Measurements from ENCODE around the gene CHST13.
"Not testable (repeated sequence)": the region's sequence is repeated elsewhere in the genome, so short reads cannot be mapped to it uniquely, and the experiment has no call there.

Gene CHST13

GRCh38 chr3:126527455-126528211, 3.7 kb downstream of the CHST13 start:
- no peak for DNase-seq

DNA sequence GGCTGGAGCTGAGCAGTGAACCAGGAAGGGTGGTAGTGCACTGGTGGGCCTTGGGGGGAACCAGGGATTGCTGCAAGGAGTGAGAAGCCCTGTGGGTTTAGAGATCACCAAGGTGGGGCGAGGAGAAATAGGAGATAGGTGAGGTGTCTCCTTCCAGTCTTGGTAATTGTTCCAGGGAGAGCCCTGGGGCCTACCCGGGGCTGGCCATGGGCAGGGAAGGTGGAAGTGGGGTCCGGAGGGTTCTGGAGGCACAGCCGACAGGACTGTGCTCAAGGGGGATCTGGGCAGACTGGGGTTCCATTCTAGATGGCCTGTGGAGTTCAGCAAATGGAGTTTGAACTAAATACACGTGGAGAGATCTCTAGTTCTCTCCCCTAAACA, 4.5 kb downstream of the CHST13 start:
- no peak for DNase-seq

DNA sequence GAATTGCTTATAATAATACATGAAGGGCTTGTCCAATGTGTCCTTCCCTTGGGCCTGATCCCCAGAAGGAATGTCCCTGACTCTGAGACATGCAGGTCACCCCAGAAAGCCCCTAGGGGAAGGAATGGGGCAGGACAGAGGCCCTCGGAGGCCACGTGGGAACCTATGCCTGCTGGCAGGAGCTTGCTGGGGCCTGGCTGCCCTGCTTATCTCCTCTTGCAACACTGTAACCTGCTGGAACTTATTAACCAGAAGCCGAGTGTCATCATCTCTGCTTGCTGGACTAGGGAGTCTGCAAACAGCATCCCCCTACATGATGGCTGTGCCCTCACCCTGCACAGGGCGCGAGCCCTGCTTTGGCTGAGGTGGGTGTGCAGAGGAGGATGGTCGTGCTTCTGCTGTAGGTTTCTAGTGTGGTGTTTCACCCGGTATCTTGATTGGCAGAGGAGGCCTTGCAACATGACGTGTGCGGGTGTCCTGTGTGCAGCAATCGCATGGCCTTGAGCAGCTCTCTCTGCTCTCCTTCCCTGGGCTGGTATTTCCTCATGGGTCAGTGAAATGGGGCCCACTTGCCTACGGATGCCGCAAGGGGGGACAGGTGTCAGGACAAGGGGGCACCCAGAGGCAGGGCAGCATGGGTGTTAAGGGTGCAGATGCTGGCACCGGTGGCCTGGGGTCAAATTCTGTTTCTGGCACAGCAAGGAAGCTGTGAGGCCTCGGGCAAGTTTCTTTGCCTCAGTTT, 5.0 kb downstream of the CHST13 start:
- no peak for DNase-seq

- no peak for DNase-seq
These were observed 5.7 kb downstream of the CHST13 start for GRCh38 chr3:126529585-126530170.

- DNase-seq, result no peak
These were observed 6.5 kb downstream of the CHST13 start for GRCh38 chr3:126530171-126531050.

DNA sequence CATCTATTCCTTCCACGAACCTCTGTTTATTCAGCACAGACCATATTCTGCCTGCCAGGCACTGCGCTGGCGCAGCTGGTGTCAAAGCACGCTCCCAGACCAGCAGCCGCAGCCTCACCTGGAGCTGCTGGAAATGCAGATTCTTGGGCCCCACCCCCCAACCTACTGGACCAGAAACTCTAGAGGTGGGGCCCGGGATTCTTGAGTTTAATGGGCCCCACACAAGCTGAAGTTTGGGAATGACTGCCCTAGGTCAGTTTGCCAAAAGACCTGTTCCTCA, 7.0 kb downstream of the CHST13 start:
- DNase-seq, result no peak

DNA sequence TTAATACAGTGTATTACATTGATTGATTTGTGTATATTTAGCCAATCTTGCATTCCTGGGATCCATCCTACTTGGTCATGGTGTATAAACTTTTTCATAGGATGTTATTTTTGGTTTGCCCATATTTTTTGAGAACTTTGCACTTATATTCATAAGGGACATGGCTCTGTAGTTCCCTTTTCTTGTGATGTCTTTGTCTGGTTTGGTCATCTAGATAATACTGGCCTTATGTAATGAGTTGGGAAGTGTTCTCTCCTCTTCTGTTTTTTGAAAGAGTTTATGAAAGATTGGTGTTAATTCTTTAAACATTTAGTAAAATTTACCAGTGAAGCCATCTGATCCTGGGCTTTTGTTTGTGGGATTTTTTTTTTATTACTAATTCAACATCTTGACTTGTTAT, 9.6 kb downstream of the CHST13 start:
- DNase-seq, result no peak

GRCh38 chr3:126534716-126535115, 10.8 kb downstream of the CHST13 start:
- DNase-seq, result not testable (repeated sequence)

DNA sequence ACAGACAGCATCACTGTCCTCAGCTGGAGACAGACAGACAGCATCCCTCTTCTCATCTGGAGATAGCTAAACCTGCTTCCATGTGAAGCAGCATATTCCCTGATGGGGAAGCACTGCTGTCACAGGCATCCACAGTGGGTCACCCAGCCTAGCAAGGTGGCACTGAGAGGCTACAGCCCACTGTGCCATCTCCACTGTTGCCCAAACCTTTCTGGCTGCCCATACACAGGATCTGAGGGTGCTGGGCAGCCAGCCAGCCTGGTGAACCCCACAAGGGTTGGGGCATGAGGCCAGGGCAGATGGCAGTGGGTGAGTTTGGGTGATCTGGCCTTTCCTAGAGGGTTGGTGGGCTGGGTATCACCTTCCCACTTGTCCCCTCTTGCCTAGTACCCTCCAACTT, 11.7 kb downstream of the CHST13 start:
- DNase-seq, result no peak

DNA sequence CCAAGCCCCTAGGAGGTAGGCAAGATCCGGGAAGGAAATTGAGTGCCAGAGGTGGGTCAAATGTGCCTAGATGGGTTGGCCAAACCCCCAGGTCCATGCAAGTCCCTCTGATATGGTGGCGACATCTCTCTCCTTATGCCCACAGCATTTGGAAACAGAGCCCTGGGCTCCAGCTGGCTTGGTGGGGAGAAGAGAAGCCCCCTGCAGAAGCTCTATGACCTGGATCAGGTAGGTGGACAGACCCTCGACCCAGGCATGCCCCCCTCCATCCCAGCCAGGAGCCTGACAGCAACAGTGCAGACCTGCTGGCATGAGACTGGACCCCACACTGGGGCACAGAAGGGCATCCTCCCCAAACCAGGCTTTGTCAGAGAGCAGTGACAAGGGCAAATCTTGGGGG, 12.2 kb downstream of the CHST13 start:
- no peak for DNase-seq

DNA sequence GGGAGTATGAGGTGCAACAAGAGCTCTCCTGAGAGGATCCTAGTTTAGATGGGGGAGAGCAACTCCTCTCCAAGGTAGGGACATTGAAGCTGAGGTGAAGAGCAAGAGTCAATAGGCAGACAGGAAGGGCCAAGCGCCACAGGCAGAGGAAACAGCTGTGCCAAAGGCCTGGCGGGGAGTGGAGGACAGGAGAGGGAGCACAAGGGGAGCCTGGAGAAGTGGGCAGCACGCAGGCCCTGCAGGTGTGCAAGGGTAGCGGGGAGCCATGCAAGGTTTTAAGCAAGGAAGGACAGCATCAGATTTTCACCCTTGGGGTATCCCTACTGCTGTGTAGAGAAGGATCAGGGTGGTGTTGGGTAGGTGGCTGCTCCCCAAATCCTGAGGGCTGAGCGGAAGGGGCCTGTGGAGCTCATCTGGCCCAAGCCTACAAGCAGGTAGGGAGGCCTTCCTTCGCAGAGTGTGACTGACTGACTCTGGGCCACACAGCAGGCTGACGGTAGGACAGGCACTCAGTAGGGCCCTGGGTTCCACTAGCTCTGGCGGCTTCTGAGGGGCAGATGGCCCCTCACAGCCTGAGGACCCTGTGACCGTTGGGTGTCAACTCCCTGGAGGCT, 13.3 kb downstream of the CHST13 start:
- DNase-seq, result no peak

GRCh38 chr3:126537730-126538281, 13.9 kb downstream of the CHST13 start:
- DNase-seq, result no peak

DNA sequence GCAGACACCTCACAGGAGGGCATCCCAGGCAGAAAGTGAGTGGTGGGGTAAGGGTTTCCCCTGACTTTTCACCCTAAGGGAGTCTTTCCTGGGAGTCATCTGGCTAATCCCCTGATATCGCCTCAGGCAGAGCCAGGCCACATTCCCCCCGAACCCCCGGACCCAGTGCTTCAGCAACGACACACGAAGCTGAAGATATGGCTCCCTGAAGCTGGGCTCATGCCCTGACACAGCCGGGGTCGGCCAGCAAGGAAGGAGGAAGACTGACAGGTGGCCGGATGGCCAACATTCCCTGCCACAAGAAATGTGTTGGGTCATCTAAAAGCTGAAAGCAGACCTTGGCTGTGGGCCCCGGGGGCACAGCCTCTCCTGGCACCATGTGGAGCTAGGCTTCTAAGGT, 14.4 kb downstream of the CHST13 start:
- DNase-seq, result no peak

DNA sequence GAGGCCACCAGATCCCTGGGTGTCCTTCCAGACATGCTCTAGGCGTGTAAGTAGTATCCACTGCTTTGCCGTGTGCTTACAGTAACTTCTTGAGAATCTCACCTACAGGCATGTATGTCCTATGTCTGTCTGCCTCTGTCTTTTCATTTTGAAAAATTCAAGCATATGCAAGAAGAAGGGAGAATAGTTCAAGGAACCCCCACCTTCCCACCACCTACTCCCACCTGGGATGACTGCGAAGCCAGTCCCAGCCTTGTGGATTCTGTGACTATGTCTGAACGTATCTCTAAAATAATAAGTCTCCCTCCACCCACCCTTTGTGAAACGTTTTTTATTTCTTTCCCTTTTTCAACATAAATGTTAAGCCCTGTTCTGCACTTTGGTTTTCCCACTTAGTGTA, 15.0 kb downstream of the CHST13 start:
- no peak for DNase-seq

DNA sequence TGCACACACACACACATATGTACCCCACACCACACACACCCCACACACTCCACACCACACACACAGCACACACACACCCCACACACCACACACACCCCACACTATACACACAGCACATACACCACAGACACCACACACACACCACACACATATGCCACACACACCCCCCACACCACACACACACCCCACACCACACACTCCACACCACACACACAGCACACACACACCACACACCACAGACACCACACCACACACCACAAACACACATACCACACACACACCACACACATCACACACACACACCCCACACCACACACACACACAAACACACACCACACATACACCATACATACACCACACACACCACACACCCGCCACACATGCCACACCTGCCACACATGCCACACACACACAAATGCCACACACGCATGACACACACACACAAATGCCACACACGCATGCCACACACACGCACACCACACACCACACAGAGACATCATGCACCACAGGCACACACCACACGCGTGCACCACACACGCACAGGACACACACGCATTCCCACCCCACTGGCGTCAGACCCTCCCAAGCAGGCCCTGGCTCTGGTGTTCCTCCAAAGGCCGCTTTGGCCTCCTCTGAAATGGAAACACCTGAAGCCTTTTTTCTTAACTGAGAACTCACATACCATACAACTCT, 15.7 kb downstream of the CHST13 start:
- no peak for DNase-seq

DNA sequence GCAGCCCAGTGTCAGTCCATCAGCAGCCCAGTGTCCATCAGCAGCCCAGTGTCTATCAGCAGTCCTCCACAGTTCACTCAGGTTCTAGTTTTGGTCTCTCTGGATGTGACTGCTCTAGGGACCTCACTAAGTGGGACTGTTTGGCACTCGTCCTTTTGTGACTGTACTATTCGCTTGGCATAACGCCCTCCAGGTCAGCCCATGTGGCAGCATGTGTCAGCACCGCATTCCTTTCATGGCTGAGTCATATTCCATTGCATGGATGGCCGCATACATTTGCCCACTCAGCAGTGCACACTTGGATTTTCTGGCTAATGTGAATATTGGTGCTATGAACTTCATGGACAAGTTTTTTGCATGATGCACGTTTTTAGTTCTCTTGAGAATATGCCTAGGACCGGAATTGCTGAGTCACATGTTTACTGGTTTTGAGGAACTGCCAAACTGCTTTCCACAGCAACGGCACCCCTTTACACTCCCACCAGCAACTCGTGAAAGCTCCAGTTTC, 16.4 kb downstream of the CHST13 start:
- no peak for DNase-seq

DNA sequence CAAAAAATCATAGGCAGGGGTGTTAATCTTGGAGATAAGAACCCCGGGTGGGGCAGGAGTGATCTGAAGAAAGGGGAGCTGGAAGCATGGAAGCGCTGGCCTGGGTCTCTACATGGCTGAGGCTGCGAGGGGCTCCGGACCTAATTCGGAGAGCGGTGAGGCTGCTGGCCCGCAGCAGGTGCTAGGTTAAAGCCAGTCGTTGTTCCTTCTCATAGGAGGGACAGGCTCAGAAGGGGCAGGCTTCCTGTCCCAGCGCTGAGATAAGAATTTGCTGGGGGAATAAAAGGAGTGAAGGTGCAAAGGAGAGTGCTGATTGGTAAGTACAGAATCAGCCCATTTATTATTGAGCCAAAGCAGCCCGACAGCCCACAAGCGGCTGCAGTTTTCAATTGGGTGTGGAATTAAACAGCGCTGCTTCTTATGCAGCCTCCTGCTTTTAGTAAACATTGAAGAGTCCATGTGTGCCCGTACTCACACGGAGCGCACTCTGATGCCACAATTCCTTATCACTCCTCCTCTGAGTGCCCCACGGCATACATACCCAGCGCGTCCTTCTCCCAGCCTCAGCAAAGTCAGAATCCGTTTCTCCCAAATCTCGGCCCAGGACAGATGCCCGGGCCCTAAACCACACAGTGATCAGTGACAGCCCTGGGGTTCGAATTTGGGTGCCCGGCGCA, 17.1 kb downstream of the CHST13 start:
- no peak for DNase-seq

- no peak for DNase-seq
These were observed 17.8 kb downstream of the CHST13 start for GRCh38 chr3:126541628-126542339.

DNA sequence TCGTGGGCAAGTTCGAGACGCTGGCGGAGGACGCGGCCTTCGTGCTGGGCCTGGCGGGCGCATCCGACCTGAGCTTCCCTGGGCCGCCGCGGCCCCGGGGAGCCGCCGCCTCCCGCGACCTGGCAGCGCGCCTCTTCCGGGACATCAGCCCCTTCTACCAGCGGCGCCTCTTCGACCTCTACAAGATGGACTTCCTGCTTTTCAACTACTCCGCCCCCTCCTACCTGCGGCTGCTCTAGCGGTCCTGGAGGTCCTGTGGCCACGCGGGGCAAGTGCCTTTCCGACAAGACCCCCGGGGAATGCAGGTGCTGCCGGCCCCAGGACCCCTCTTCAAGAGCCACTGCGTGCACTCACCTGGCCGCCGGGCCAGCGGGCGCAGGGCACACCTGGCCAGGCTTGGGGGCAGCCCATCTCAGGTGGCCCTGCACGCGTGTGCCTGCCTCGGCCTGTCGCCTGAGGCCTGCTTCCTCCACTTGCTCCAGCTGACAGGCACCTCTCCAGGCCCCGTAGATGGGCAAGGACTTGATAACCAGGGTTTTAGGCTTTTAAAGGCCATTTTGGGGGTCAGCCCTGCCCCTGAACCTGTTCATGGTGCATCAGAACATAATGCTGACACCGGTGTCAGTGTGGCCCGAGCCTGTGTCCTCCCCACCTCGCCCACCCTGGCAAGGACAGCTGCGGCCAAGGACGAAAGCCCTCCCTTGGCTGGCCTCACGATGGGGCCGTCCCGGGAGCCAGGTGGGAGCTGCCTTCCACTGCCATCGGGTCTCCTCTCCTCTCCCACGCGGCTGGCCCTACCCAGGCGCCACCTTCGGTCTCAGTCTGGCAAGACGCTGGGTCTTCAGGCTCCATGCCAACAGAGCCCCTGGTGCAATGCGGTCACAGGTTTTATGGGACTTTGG, 18.6 kb downstream of the CHST13 start:
- DNase-seq, result no peak

Measured in NCI-H1048 (cell line).